Measurements from ENCODE around the gene PERM1. TPM values are rescaled to one million over a fixed set of nuclear protein-coding genes. Genes with fewer than 3 reads are reported as not detected.

The PERM1 gene
- total and polyA plus RNA-seq, 9 of the 15 experiments (the other 6 are each of a cell fraction or from before 2014, with no cell fraction given): not detected

DNA sequence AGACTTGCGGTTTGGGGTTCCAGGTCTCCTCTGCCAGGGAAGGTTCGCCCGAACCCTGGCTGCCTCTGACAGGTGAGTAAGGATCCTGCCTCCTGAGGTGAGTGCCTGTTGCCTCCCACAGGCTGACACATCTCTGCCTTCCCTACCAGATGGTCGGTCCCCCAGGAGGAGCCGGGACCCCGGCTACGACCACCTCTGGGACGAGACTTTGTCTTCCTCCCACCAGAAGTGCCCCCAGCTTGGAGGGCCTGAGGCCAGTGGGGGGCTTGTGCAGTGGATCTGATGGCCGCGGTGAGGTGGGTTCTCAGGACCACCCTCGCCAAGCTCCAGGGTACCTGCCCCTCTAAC, 7.6 kb downstream of the PERM1 start:
- 36% methylated on average over 11 of the region's 11 CpGs for WGBS (ENCODE audit: insufficient coverage, low coverage, missing lambda C conversion rate)
- in situ Hi-C loops (cut with MboI) (no loop called here), intact Hi-C loops (cut with micrococcal nuclease) (no loop called here)
- Histone ChIP-seq H3K4me2 (ENCODE audit: insufficient read depth, low read length) (no peak overlapping the region), H4K20me1 (replicated peaks; ENCODE audit: control insufficient read depth, insufficient read depth, low read length) (no peaks in the 10 kb centered on the region), H3K27me3 (ENCODE audit: control insufficient read depth in 2 of 2, insufficient read depth in 2 of 2, low read length in 2 of 2) (peaks cover 4 to 49% of the 10 kb centered on the region in 2 experiments; a peak in 3 of 5 replicates), H3K79me2 (ENCODE audit: control insufficient read depth, insufficient read depth, low read length) (no peaks in the 10 kb centered on the region), H3K4me3 (no peak overlapping the region), H2AFZ (ENCODE audit: low read depth, low read length) (no peak overlapping the region), H3K9me3 (replicated peaks; ENCODE audit: control insufficient read depth, insufficient read depth, low read depth, low read length) (peaks cover 3% of the 10 kb centered on the region), H3K27ac (ENCODE audit: extremely low read depth, low read depth, low read length) (no peak overlapping the region), H3K4me1 (replicated peaks in 1 of 2; ENCODE audit: control insufficient read depth in 2 of 2, insufficient read depth in 2 of 2, low read length in 2 of 2) (peaks cover 0 to 74% of the 10 kb centered on the region in 2 experiments; a peak in 3 of 5 replicates), H3K9ac (ENCODE audit: insufficient read depth in 1 of 2, low read depth in 2 of 2, low read length in 2 of 2) (no peak overlapping the region), H3K9me1 (ENCODE audit: control insufficient read depth, insufficient read depth, low read length) (no peaks in the 10 kb centered on the region), H3K36me3 (ENCODE audit: control insufficient read depth, insufficient read depth, low read length) (no peaks in the 10 kb centered on the region)
- TF ChIP-seq KAT7 (CRISPR knock-in tag; IDR thresholded peaks at IDR 0.05; ENCODE audit: borderline replicate concordance) (no peak), ZNF830 (CRISPR knock-in tag; IDR thresholded peaks at IDR 0.05) (no peak), PCBP1 (IDR thresholded peaks at IDR 0.05; ENCODE audit: low read depth, low read length, poor library complexity, severe bottlenecking) (peak; percentile 17)
- ATAC-seq (no peak), FAIRE-seq (no peak), DNase-seq (ENCODE audit: extremely low read depth in 1 of 4, low spot score in 3 of 4) (no peak)
- no TSS peak for BruUV-seq (replicated peaks)
- ChIA-PET CTCF (ENCODE audit: low intra/inter-chr PET ratio) (no interaction called here), POLR2A (interaction anchor here (1.0 kb wide), 1 partner anchor 9 kb away, joined by 3 read pairs; no protein-coding TSS in a partner anchor)

DNA sequence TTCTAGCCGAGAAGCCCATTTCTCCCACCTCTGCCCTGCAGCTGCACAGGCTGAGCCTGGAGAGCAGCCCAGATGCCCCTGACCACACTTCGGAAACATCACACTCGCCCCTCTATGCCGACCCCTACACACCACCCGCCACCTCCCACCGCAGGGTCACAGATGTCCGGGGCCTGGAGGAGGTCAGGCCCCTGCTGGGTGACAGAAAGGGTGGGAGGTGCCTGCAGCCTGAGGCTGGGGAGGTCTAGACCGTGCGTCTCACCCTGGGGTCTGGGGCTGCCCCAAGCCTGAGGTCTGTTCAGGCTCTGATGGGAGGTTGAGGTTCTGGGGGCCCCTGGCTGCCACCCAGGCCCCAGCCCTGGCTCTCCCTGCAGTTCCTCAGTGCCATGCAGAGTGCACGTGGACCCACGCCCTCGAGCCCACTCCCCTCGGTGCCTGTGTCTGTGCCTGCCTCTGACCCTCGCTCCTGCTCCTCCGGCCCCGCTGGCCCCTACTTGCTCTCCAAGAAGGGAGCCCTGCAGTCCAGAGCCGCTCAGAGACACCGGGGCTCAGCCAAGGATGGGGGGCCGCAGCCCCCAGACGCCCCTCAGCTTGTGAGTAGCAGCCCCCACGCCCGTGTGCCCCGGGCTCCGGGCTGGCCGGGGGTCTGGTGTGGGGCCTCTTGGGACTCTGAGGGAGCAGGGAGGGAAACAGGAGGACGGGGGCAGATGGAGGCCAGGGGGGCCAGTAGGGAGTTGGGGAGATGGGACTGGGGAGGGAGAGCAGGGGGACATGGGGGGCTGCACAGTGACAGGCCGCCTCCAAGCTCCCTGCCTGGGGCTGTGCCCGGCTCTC, 8.2 kb downstream of the PERM1 start:
- intact Hi-C loops (cut with micrococcal nuclease) (no loop called here), in situ Hi-C loops (cut with MboI) (no loop called here)
- Histone ChIP-seq H4K20me1 (replicated peaks; ENCODE audit: control insufficient read depth, insufficient read depth, low read length) (no peaks in the 10 kb centered on the region), H3K27ac (ENCODE audit: extremely low read depth, low read depth, low read length) (no peak overlapping the region), H3K79me2 (ENCODE audit: control insufficient read depth, insufficient read depth, low read length) (no peaks in the 10 kb centered on the region), H3K4me2 (ENCODE audit: insufficient read depth, low read length) (no peak overlapping the region), H3K4me1 (replicated peaks in 1 of 2; ENCODE audit: control insufficient read depth in 2 of 2, insufficient read depth in 2 of 2, low read length in 2 of 2) (peaks cover 0 to 68% of the 10 kb centered on the region in 2 experiments; a peak in 3 of 5 replicates), H3K27me3 (ENCODE audit: control insufficient read depth in 2 of 2, insufficient read depth in 2 of 2, low read length in 2 of 2) (peaks cover under 1 to 43% of the 10 kb centered on the region in 2 experiments; a peak in 3 of 5 replicates), H2AFZ (ENCODE audit: low read depth, low read length) (no peak overlapping the region), H3K4me3 (no peak overlapping the region), H3K9me1 (ENCODE audit: control insufficient read depth, insufficient read depth, low read length) (no peaks in the 10 kb centered on the region), H3K9ac (ENCODE audit: insufficient read depth in 1 of 2, low read depth in 2 of 2, low read length in 2 of 2) (peak overlapping the region in 1 of 2 experiments; percentile 24; a peak in 2 of 4 replicates), H3K9me3 (replicated peaks; ENCODE audit: control insufficient read depth, insufficient read depth, low read depth, low read length) (peaks cover 6% of the 10 kb centered on the region), H3K36me3 (ENCODE audit: control insufficient read depth, insufficient read depth, low read length) (no peaks in the 10 kb centered on the region)
- WGBS (ENCODE audit: insufficient coverage, low coverage, missing lambda C conversion rate): 28% methylated on average over 21 of the region's 28 CpGs
- POLR2A ChIA-PET: interaction anchor here (1.0 kb wide), 1 partner anchor 8 kb away, joined by 3 read pairs; no protein-coding TSS in a partner anchor
- CTCF ChIA-PET (ENCODE audit: low intra/inter-chr PET ratio): no interaction called here
- FAIRE-seq: no peak
- no peak for ATAC-seq
- BruUV-seq (replicated peaks): no TSS peak
- no peak for DNase-seq (ENCODE audit: extremely low read depth in 1 of 4, low spot score in 3 of 4)
- TF ChIP-seq PCBP1 (IDR thresholded peaks at IDR 0.05; ENCODE audit: low read depth, low read length, poor library complexity, severe bottlenecking) (peak; percentile 48), OTX1 (CRISPR knock-in tag; IDR thresholded peaks at IDR 0.05) (no peak), LCOR (CRISPR knock-in tag; IDR thresholded peaks at IDR 0.05) (no peak), ZNF239 (CRISPR knock-in tag; IDR thresholded peaks at IDR 0.05) (no peak), POLR2AphosphoS2 (IDR thresholded peaks at IDR 0.05; ENCODE audit: low read length) (no peak), RFX1 (IDR thresholded peaks at IDR 0.05) (no peak), ZNF324 (CRISPR knock-in tag; IDR thresholded peaks at IDR 0.05) (no peak), RBM14 (IDR thresholded peaks at IDR 0.05; ENCODE audit: borderline replicate concordance, insufficient read depth, low read depth, low read length) (0 out of 2 replicates have a peak, but pooled peaks have one; percentile 15), BRF1 (IDR thresholded peaks at IDR 0.05; ENCODE audit: borderline replicate concordance, extremely low read depth, insufficient read length) (no peak), TCF3 (CRISPR knock-in tag; IDR thresholded peaks at IDR 0.05) (no peak), EHMT2 (IDR thresholded peaks at IDR 0.05) (no peak), GTF2A2 (tag; IDR thresholded peaks at IDR 0.05) (no peak)
- TF ChIP-seq, protein P1, sequence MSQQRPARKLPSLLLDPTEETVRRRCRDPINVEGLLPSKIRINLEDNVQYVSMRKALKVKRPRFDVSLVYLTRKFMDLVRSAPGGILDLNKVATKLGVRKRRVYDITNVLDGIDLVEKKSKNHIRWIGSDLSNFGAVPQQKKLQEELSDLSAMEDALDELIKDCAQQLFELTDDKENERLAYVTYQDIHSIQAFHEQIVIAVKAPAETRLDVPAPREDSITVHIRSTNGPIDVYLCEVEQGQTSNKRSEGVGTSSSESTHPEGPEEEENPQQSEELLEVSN (IDR thresholded peaks at IDR 0.05; ENCODE audit: borderline replicate concordance in 1 of 2, extremely low read depth in 1 of 2, insufficient read depth in 1 of 2, insufficient read length in 1 of 2, low read depth in 1 of 2, low read length in 1 of 2, poor library complexity in 1 of 2, severe bottlenecking in 1 of 2): no peak

All from K562 (cell line).